OCI-LY3 (cell line): Measurements from ENCODE around the gene MAP4K3.

Source experiments
- H2AFZ ChIP-seq: fragments of 200-600, 300-600 bp; shearing (Covaris generic); 2 replicates; pipeline ENCODE4 v1.6.0; 2014; ENCODE audit warnings: antibody characterized with exemption, low read depth, low read length
- H3K27ac ChIP-seq: fragments of 200-600, 300-600 bp; sonication (generic); 2 replicates; pipeline ENCODE4 v1.5.1; 2014; ENCODE audit warnings: mild to moderate bottlenecking, low read length, moderate library complexity, mixed read lengths
- H3K27me3 ChIP-seq: fragments of 200-600, 300-600 bp; sonication (generic); 2 replicates; pipeline ENCODE4 v1.6.1; 2014; ENCODE audit warnings: low read depth, low read length, mixed read lengths
- H3K36me3 ChIP-seq: fragments of 200-600, 300-600 bp; sonication (generic); replicated peaks from 2 replicates; pipeline ENCODE3; 2014; ENCODE audit warnings: low read depth, low read length, mixed read lengths
- H3K4me1 ChIP-seq: fragments of 300-600, 200-600 bp; sonication (generic); 2 replicates; pipeline ENCODE4 v1.6.1; 2014; ENCODE audit warnings: low read length, mixed read lengths
- H3K4me2 ChIP-seq: fragments of 200-600, 300-600 bp; sonication (generic); 2 replicates; pipeline ENCODE4 v1.6.1; 2014; ENCODE audit warnings: low read length, mixed read lengths
- H3K4me3 ChIP-seq: fragments of 300-600, 200-600 bp; sonication (generic); 2 replicates; pipeline ENCODE4 v1.5.1; 2014; ENCODE audit warnings: antibody characterized with exemption, mild to moderate bottlenecking, low read length, moderate library complexity
- H3K79me2 ChIP-seq: fragments of 300-600, 200-600 bp; shearing (Covaris generic); 2 replicates; pipeline ENCODE4 v1.6.1; 2014; ENCODE audit warnings: mild to moderate bottlenecking, low read length, mixed read lengths
- H3K9ac ChIP-seq: fragments of 300-600, 200-600 bp; shearing (Covaris generic); 2 replicates; pipeline ENCODE4 v1.6.0; 2014; ENCODE audit warnings: mild to moderate bottlenecking, low read length, moderate library complexity
- H3K9me3 ChIP-seq: fragments of 200-600, 300-600 bp; shearing (Covaris generic); 2 replicates; pipeline ENCODE4 v1.6.1; 2014; ENCODE audit warnings: low read length, mixed read lengths; ENCODE audit not compliant: insufficient read depth
- H4K20me1 ChIP-seq: fragments of 200-600, 300-600 bp; sonication (generic); 2 replicates; pipeline ENCODE4 v1.6.1; 2016; ENCODE audit warnings: low read length, mixed read lengths; ENCODE audit not compliant: insufficient read depth
- EZH2phosphoT487 ChIP-seq: fragments of 200-600 bp; shearing (Covaris generic); IDR thresholded peaks from 2 replicates; pipeline ENCODE4 v1.6.1; 2018; ENCODE audit warnings: antibody characterized with exemption, mixed run types, low read depth
- TF ChIP-seq, protein P1 (sequence below): fragments of 200-600, 300-600 bp; sonication (generic); IDR thresholded peaks from 2 replicates; pipeline ENCODE4 v1.5.1; 2014; ENCODE audit warnings: antibody characterized with exemption, low read length, low read depth

MAP4K3 gene

DNA sequence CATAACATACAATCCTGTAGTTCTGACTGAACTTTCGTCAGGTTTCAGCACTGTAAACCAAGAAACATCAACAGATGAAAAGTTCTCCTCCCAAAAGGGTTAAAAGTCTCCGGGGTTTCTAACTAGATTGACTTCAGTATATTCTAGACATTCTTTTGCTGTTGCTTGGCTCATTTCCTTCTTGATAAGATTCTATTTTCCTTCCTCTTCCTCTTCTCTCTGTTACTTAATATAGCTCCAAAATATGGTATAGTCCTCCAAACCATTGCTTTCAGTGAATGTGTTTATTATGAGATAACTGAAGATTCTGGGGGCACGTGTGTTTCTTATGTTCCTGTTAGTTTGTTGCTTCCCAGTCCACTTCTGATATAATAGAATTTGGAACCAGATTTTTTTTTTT lies 46.4 kb upstream of the MAP4K3 start:
- Histone ChIP-seq H3K9me3 (no peaks in the 10 kb centered on the region), H3K36me3 (no peaks in the 10 kb centered on the region), H3K4me1 (no peaks in the 10 kb centered on the region), H3K79me2 (no peaks in the 10 kb centered on the region), H3K27me3 (peaks cover 66% of the 10 kb centered on the region), H3K27ac (no peak overlapping the region), H4K20me1 (peaks cover 12% of the 10 kb centered on the region), H3K4me3 (no peak overlapping the region), H2AFZ (no peak overlapping the region), H3K9ac (no peak overlapping the region), H3K4me2 (no peak overlapping the region)
- no peak for TF ChIP-seq EZH2phosphoT487
- TF ChIP-seq, protein P1, sequence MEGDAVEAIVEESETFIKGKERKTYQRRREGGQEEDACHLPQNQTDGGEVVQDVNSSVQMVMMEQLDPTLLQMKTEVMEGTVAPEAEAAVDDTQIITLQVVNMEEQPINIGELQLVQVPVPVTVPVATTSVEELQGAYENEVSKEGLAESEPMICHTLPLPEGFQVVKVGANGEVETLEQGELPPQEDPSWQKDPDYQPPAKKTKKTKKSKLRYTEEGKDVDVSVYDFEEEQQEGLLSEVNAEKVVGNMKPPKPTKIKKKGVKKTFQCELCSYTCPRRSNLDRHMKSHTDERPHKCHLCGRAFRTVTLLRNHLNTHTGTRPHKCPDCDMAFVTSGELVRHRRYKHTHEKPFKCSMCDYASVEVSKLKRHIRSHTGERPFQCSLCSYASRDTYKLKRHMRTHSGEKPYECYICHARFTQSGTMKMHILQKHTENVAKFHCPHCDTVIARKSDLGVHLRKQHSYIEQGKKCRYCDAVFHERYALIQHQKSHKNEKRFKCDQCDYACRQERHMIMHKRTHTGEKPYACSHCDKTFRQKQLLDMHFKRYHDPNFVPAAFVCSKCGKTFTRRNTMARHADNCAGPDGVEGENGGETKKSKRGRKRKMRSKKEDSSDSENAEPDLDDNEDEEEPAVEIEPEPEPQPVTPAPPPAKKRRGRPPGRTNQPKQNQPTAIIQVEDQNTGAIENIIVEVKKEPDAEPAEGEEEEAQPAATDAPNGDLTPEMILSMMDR = no peak

DNA sequence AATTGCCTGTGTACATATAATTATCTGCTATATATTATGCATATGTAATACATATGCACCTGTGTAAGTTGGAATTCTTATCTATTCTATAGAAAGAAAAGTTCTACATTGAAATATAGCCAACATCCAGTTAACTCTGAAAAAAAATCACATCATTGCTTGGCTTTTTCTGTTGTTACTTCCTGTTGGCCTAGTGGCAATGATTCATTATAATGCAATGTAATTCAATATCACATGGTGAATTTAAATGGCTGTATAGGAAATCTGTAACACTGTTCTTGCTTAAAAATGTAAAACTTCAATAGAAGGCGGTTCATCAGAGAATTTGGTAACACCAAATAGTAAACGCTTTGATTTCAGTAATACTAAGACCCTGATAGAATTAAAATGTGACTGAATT lies 44.5 kb upstream of the MAP4K3 start:
- Histone ChIP-seq H2AFZ (no peak overlapping the region), H3K9ac (no peak overlapping the region), H3K4me3 (no peak overlapping the region), H3K9me3 (no peaks in the 10 kb centered on the region; the same call in 1 of the 2 replicates), H3K27me3 (peaks cover 66% of the 10 kb centered on the region), H3K79me2 (no peaks in the 10 kb centered on the region), H4K20me1 (peaks cover 8% of the 10 kb centered on the region), H3K4me2 (no peak overlapping the region), H3K27ac (no peak overlapping the region), H3K36me3 (no peaks in the 10 kb centered on the region), H3K4me1 (peaks cover 8% of the 10 kb centered on the region)
- TF ChIP-seq EZH2phosphoT487 = no peak
- TF ChIP-seq, protein P1 = no peak

DNA sequence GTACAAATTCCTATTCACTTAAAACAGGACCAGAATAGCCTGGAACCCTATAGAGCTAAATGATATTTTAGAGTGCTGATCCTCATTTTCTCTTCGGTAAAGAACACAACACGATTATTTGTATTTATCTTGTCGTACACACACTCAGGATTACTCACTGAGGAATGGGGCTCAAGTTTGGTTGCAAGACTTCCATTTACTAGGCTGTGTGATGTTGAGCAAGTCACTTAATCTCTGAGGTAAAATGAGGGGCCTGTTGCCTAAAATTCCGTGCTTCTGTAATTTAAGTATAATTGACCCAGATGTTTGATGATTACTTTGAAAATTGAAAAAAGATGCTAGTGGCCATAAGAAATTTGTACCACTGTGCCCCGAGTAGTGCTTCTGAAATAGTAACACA lies 42.6 kb upstream of the MAP4K3 start:
- Histone ChIP-seq H3K27ac (no peak overlapping the region), H3K27me3 (peaks cover 55% of the 10 kb centered on the region), H2AFZ (no peak overlapping the region), H3K79me2 (no peaks in the 10 kb centered on the region), H3K4me1 (peaks cover 15% of the 10 kb centered on the region), H4K20me1 (no peaks in the 10 kb centered on the region), H3K4me3 (no peak overlapping the region), H3K9me3 (no peaks in the 10 kb centered on the region; the same call in 1 of the 2 replicates), H3K4me2 (no peak overlapping the region), H3K9ac (no peak overlapping the region), H3K36me3 (no peaks in the 10 kb centered on the region)
- no peak for TF ChIP-seq EZH2phosphoT487
- TF ChIP-seq, protein P1 = no peak

- no peak overlapping the region for H2AFZ ChIP-seq
- no peaks in the 10 kb centered on the region for H4K20me1 ChIP-seq
- H3K27ac ChIP-seq = no peak overlapping the region
- peaks cover 49% of the 10 kb centered on the region for H3K27me3 ChIP-seq
- H3K79me2 ChIP-seq = no peaks in the 10 kb centered on the region
- H3K9me3 ChIP-seq = no peaks in the 10 kb centered on the region; the same call in 1 of the 2 replicates
- no peak for TF ChIP-seq EZH2phosphoT487
- TF ChIP-seq, protein P1 = no peak
- H3K4me1 ChIP-seq = peaks cover 15% of the 10 kb centered on the region
- H3K4me2 ChIP-seq = no peak overlapping the region
- H3K36me3 ChIP-seq = no peaks in the 10 kb centered on the region
- no peak overlapping the region for H3K4me3 ChIP-seq
- no peak overlapping the region for H3K9ac ChIP-seq
These were observed 42.1 kb upstream of the MAP4K3 start for GRCh38 chr2:39479053-39479670.
